PC-9 (cell line): Measurements from ENCODE around the gene AIF1L. TPM values are rescaled to one million over a fixed set of nuclear protein-coding genes. Genes with fewer than 3 reads are reported as not detected.

Experiments
- BruUV-seq: library from RNA; stranded (reverse); fragments of 400-500 nt; replicated peaks from 2 replicates; lab custom pipeline; 2021; lab: Mats Ljungman, UMichigan
- CTCF ChIA-PET: fragments of 300-600 bp; sonication (Branson Sonifier 250); formaldehyde crosslinking; loops from one replicate; lab custom pipeline; 2022; ENCODE audit warnings: antibody characterized with exemption; lab: Charles Lee
- POLR2A ChIA-PET: fragments of 300-600 bp; sonication (Branson Sonifier 250); formaldehyde crosslinking; loops from one replicate; lab custom pipeline; 2022; ENCODE audit warnings: antibody characterized with exemption; ENCODE audit not compliant: unreplicated experiment; lab: Charles Lee
- DNase-seq, 2 experiments: peaks; one replicate each; pipeline versions ENCODE4 v3.0.0 to v3.0.0-alpha.2; 2015 to 2022; ENCODE audit warnings: mixed read lengths in 1 of 2
- H2AFZ ChIP-seq: fragments of 200-600 bp; sonication (generic); 2 replicates; pipeline ENCODE4 v1.8.1; 2017; ENCODE audit warnings: antibody characterized with exemption
- H3F3A ChIP-seq: fragments of 200-600 bp; sonication (generic); 2 replicates; pipeline ENCODE4 v1.8.1; 2017; ENCODE audit warnings: antibody characterized with exemption, mild to moderate bottlenecking, low read depth; ENCODE audit not compliant: insufficient read depth
- H3K27ac ChIP-seq: fragments of 200-600 bp; sonication (generic); 2 replicates; pipeline ENCODE4 v1.6.1; 2016; ENCODE audit warnings: mixed run types
- H3K27me3 ChIP-seq: fragments of 200-600 bp; sonication (generic); 2 replicates; pipeline ENCODE4 v1.6.1; 2016; ENCODE audit warnings: low read depth, mixed run types; ENCODE audit not compliant: insufficient read depth
- H3K36me3 ChIP-seq: fragments of 200-600 bp; sonication (generic); 2 replicates; pipeline ENCODE4 v1.6.1; 2016; ENCODE audit warnings: low read depth, mixed run types
- H3K4me1 ChIP-seq: fragments of 200-600 bp; sonication (generic); replicated peaks from 2 replicates; pipeline ENCODE4 v1.6.1; 2016; ENCODE audit warnings: mixed run types; ENCODE audit not compliant: insufficient read depth
- H3K4me2 ChIP-seq: fragments of 200-600 bp; sonication (generic); 2 replicates; pipeline ENCODE4 v1.6.1; 2017; ENCODE audit warnings: mixed run types
- H3K4me3 ChIP-seq: fragments of 200-600 bp; sonication (generic); 2 replicates; pipeline ENCODE4 v1.6.1; 2016; ENCODE audit warnings: mixed run types
- H3K79me2 ChIP-seq: fragments of 200-600 bp; sonication (generic); 2 replicates; pipeline ENCODE4 v1.6.1; 2017; ENCODE audit warnings: low read depth, mixed run types
- H3K9me2 ChIP-seq: fragments of 200-600 bp; sonication (generic); 2 replicates; pipeline ENCODE4 v1.8.1; 2017; ENCODE audit warnings: mild to moderate bottlenecking; ENCODE audit not compliant: insufficient read depth
- H3K9me3 ChIP-seq: fragments of 200-600 bp; sonication (generic); 2 replicates; pipeline ENCODE4 v1.8.1; 2016; ENCODE audit warnings: low read depth; ENCODE audit not compliant: insufficient read depth
- H4K20me1 ChIP-seq: fragments of 200-600 bp; sonication (generic); 2 replicates; pipeline ENCODE4 v1.8.1; 2017; ENCODE audit not compliant: insufficient read depth
- EZH2 ChIP-seq: fragments of 200-600 bp; sonication (generic); IDR thresholded peaks from 2 replicates; pipeline ENCODE4 v1.8.0; 2017; ENCODE audit warnings: antibody characterized with exemption, low read depth
- intact Hi-C: fragments of 100-400 bp; cut with micrococcal nuclease; formaldehyde crosslinking; loops from one replicate; pipeline ENCODE4 v1.10.0; 2022; ENCODE audit not compliant: unreplicated experiment
- total RNA-seq: library from RNA; stranded (reverse); gene quantifications from 2 replicates; pipeline ENCODE4 v1.2.3, GENCODE V29; 2021
- TF ChIP-seq, protein P1 (sequence below): fragments of 200-600 bp; sonication (generic); conservative IDR thresholded peaks from 2 replicates; pipeline ENCODE4 v1.6.1; 2017; ENCODE audit warnings: mixed run types, antibody characterized with exemption, mild to moderate bottlenecking, moderate library complexity

The AIF1L gene
- total RNA-seq, 1 experiment from 2014 or later: 87.3 TPM

DNA sequence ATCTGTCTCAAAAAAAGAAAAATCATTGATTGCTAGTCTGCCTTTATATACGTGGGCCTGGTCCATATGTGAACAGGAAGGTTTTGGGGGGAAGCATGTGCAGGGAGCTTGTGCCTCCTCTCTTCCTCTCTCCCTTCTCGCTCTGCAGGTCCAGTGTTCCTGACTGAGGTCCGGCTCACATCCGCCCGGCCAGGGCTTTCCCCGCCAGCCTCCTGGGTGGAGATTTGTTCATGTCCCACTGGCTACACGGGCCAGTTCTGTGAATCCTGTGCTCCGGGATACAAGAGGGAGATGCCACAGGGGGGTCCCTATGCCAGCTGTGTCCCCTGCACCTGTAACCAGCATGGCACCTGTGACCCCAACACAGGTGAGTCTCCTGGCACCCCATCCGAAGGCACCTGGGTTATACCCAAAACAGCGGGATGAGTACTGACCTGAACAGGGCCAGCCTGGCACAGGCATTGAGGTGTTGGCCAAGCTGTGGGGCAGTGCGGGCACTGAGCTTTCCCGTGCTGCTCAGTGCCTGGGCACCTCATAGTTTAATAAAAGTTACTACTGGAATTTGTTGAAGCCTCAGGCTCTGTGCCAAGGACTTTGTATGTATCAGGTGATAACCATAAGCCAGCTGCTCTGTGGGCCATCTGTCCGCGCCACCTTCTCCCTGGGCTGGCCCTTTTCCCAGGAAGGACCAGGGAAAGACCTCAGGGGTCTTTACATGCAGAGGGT, 39.4 kb upstream of the AIF1L start:
- intact Hi-C loops: no loop called here
- BruUV-seq: no TSS peak

DNA sequence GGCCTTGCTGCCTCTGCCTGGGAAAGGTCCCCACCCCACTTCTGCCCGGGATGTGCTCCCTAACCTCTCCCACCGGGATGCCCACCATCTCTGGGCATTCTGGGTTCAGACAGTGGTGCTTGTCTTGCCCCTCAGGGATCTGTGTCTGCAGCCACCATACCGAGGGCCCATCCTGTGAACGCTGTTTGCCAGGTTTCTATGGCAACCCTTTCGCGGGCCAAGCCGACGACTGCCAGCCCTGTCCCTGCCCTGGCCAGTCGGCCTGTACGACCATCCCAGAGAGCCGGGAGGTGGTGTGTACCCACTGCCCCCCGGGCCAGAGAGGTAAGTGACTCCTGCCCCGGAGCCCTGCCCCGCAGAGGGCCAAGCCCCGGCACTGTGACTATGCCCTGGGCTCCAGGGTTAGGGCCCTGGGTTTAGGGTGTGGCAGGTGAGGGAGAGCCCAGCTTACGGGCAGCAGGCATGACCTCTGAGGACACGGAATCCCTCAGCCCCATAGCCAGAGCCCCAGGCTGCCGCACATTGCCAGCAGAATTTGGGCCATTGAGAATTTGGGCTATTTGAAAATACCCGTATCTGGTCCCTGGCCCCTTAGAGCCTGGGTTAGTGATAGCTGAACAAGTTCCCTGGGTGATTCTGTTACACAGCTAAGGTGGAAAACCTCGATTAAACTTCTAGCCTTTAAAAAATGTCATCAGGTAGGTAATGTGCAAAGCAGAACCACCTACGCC, 35.3 kb upstream of the AIF1L start:
- Histone ChIP-seq H3F3A (no peaks in the 10 kb centered on the region), H3K36me3 (no peaks in the 10 kb centered on the region), H3K9me3 (no peaks in the 10 kb centered on the region), H3K9me2 (no peaks in the 10 kb centered on the region), H3K27me3 (peaks cover 6% of the 10 kb centered on the region), H3K79me2 (no peaks in the 10 kb centered on the region), H2AFZ (no peak overlapping the region), H3K27ac (no peak overlapping the region), H3K4me2 (no peak overlapping the region), H3K4me1 (no peaks in the 10 kb centered on the region), H4K20me1 (no peaks in the 10 kb centered on the region), H3K4me3 (no peak overlapping the region)
- ChIA-PET CTCF (no interaction called here), POLR2A (no interaction called here)
- intact Hi-C loops: no loop called here
- DNase-seq: no peak
- BruUV-seq: no TSS peak
- TF ChIP-seq, protein P1, sequence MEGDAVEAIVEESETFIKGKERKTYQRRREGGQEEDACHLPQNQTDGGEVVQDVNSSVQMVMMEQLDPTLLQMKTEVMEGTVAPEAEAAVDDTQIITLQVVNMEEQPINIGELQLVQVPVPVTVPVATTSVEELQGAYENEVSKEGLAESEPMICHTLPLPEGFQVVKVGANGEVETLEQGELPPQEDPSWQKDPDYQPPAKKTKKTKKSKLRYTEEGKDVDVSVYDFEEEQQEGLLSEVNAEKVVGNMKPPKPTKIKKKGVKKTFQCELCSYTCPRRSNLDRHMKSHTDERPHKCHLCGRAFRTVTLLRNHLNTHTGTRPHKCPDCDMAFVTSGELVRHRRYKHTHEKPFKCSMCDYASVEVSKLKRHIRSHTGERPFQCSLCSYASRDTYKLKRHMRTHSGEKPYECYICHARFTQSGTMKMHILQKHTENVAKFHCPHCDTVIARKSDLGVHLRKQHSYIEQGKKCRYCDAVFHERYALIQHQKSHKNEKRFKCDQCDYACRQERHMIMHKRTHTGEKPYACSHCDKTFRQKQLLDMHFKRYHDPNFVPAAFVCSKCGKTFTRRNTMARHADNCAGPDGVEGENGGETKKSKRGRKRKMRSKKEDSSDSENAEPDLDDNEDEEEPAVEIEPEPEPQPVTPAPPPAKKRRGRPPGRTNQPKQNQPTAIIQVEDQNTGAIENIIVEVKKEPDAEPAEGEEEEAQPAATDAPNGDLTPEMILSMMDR: no peak
- no peak for TF ChIP-seq EZH2

More for the DNA sequence above, 39.4 kb upstream of the AIF1L start:
- no peak for TF ChIP-seq EZH2
- TF ChIP-seq, protein P1: no peak
- no peaks in the 10 kb centered on the region for H3K36me3 ChIP-seq
- ChIA-PET CTCF (interaction anchor here (0.6 to 2.1 kb wide), 5 partner anchors 38 to 279 kb away, joined by 3 to 8 read pairs (median 4); no protein-coding TSS in a partner anchor), POLR2A (interaction anchor here (0.6 kb wide), 1 partner anchor 124 kb away, joined by 3 read pairs; no protein-coding TSS in a partner anchor)
- H2AFZ ChIP-seq: no peak overlapping the region
- no peaks in the 10 kb centered on the region for H3K9me3 ChIP-seq
- H3F3A ChIP-seq: no peaks in the 10 kb centered on the region
- no peaks in the 10 kb centered on the region for H3K4me1 ChIP-seq
- no peak overlapping the region for H3K4me2 ChIP-seq
- H4K20me1 ChIP-seq: no peaks in the 10 kb centered on the region
- no peaks in the 10 kb centered on the region for H3K9me2 ChIP-seq
- H3K27me3 ChIP-seq: no peaks in the 10 kb centered on the region
- no peaks in the 10 kb centered on the region for H3K79me2 ChIP-seq
- DNase-seq: no peak
- no peak overlapping the region for H3K4me3 ChIP-seq
- H3K27ac ChIP-seq: no peak overlapping the region

DNA sequence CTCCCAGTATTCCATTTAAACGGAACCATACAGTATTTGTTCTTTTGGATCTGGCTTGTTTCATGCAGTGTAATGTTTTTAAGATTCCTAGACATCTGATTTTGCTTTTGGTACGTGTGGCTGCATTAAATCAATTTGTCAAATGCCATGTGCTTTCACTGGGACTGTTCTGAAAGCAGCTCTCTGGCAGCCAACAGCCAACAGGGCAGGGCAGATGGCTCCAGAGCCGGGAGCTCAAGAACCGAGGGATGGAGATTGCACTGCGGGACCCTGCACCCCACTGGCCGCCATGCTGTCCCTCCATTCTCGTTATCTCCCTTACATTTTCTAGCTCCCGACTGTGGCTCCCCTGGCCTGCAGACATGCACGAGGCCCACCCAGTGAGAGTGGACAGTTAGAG, 33.4 kb upstream of the AIF1L start:
- CTCF ChIA-PET: no interaction called here

More for the DNA sequence above, 33.4 kb upstream of the AIF1L start:
- POLR2A ChIA-PET: no interaction called here
- no peaks in the 10 kb centered on the region for H3K9me2 ChIP-seq
- H3K27me3 ChIP-seq: peaks cover 22% of the 10 kb centered on the region
- no peaks in the 10 kb centered on the region for H4K20me1 ChIP-seq
- intact Hi-C loops: no loop called here
- no peaks in the 10 kb centered on the region for H3K9me3 ChIP-seq
- H3K79me2 ChIP-seq: no peaks in the 10 kb centered on the region
- H3K36me3 ChIP-seq: no peaks in the 10 kb centered on the region
- H3K27ac ChIP-seq: no peak overlapping the region
- H3K4me3 ChIP-seq: no peak overlapping the region
- no TSS peak for BruUV-seq
- no peak for DNase-seq
- TF ChIP-seq, protein P1: no peak
- TF ChIP-seq EZH2: no peak
- no peaks in the 10 kb centered on the region for H3F3A ChIP-seq
- H3K4me2 ChIP-seq: no peak overlapping the region
- no peak overlapping the region for H2AFZ ChIP-seq
- H3K4me1 ChIP-seq: no peaks in the 10 kb centered on the region
